ENCODE results near the gene FAM53A.

FAM53A gene

GRCh38 chr4:1623821-1624518 lies 60.1 kb downstream of the FAM53A start:
- DNase-seq (ENCODE audit: low read depth in 1 of 2, low spot score in 1 of 2) = no peak

- DNase-seq (ENCODE audit: low read depth in 1 of 2, low spot score in 1 of 2) = no peak
These were observed 60.7 kb downstream of the FAM53A start for GRCh38 chr4:1623400-1623799.

- DNase-seq (ENCODE audit: low read depth in 1 of 2, low spot score in 1 of 2) = no peak
These were observed 61.2 kb downstream of the FAM53A start for GRCh38 chr4:1622956-1623355.

- no peak for DNase-seq (ENCODE audit: low read depth in 1 of 2, low spot score in 1 of 2)
These were observed 61.9 kb downstream of the FAM53A start for GRCh38 chr4:1622238-1622637.

GRCh38 chr4:1621526-1621925 lies 62.6 kb downstream of the FAM53A start:
- DNase-seq (ENCODE audit: low read depth in 1 of 2, low spot score in 1 of 2) = no peak

GRCh38 chr4:1619151-1619672 lies 64.9 kb downstream of the FAM53A start:
- no peak for DNase-seq (ENCODE audit: low read depth in 1 of 2, low spot score in 1 of 2)

- DNase-seq (ENCODE audit: low read depth in 1 of 2, low spot score in 1 of 2) = no peak
These were observed 65.7 kb downstream of the FAM53A start for GRCh38 chr4:1618438-1618837.

GRCh38 chr4:1616557-1616930 lies 67.6 kb downstream of the FAM53A start:
- DNase-seq (ENCODE audit: low read depth in 1 of 2, low spot score in 1 of 2) = no peak

GRCh38 chr4:1615786-1616556 lies 68.1 kb downstream of the FAM53A start:
- no peak for DNase-seq (ENCODE audit: low read depth in 1 of 2, low spot score in 1 of 2)

GRCh38 chr4:1614854-1615595 lies 69.1 kb downstream of the FAM53A start:
- no peak for DNase-seq (ENCODE audit: low read depth in 1 of 2, low spot score in 1 of 2)

- DNase-seq (ENCODE audit: low read depth in 1 of 2, low spot score in 1 of 2) = no peak
These were observed 69.6 kb downstream of the FAM53A start for GRCh38 chr4:1614502-1614853.

- DNase-seq (ENCODE audit: low read depth in 1 of 2, low spot score in 1 of 2) = no peak
These were observed 70.1 kb downstream of the FAM53A start for GRCh38 chr4:1614049-1614448.

- DNase-seq (ENCODE audit: low read depth in 1 of 2, low spot score in 1 of 2) = no peak
These were observed 71.0 kb downstream of the FAM53A start for GRCh38 chr4:1613099-1613495.

- no peak for DNase-seq (ENCODE audit: low read depth in 1 of 2, low spot score in 1 of 2)
These were observed 71.6 kb downstream of the FAM53A start for GRCh38 chr4:1612278-1613098.

GRCh38 chr4:1611501-1611870 lies 72.6 kb downstream of the FAM53A start:
- no peak for DNase-seq (ENCODE audit: low read depth in 1 of 2, low spot score in 1 of 2)

- DNase-seq (ENCODE audit: low read depth in 1 of 2, low spot score in 1 of 2) = no peak
These were observed 73.2 kb downstream of the FAM53A start for GRCh38 chr4:1610791-1611500.

GRCh38 chr4:1609901-1610790 lies 74.0 kb downstream of the FAM53A start:
- DNase-seq (ENCODE audit: low read depth in 1 of 2, low spot score in 1 of 2) = no peak

GRCh38 chr4:1608821-1609500 lies 75.2 kb downstream of the FAM53A start:
- no peak for DNase-seq (ENCODE audit: low read depth in 1 of 2, low spot score in 1 of 2)
